GM19193 (cell line): Measurements from ENCODE around the gene APOL6.

ENCODE experiments used
- POLR2A ChIP-seq: IDR thresholded peaks from 4 replicates; pipeline ENCODE4 v1.6.1; 2011; ENCODE audit not compliant: insufficient read depth, insufficient read length; ENCODE audit errors: extremely low read depth

APOL6 gene

GRCh38 chr22:35645646-35646045, 2.6 kb upstream of the APOL6 start:
- TF ChIP-seq POLR2A = no peak

DNA sequence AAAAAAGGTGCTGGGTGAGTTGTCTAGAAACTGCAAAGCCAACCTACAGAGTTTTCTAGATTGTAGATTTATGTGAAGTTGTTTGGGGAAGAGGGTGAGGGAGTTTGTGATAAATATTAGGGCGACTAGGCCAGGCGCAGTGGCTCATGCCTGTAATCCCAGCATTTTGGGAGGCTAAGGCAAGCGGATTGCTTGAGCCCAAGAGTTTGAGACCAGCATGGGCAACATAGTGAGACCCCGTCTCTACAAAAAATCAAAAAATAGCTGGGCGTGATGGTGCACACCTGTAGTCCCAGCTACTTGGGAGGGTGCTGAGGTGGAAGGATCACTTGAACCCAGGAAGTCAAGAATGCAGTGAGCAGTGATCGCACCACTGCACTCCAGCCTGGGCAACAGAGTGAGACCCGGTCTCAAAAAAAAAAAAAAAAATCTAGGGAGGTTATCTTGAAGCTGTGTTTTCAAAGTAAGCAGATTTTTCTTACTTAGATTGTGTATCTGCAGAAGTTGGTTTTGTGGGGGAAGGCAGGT, 844 bp downstream of the APOL6 start:
- no peak for TF ChIP-seq POLR2A

GRCh38 chr22:35649636-35650250, 1.5 kb downstream of the APOL6 start:
- TF ChIP-seq POLR2A = no peak

- TF ChIP-seq POLR2A = no peak
Measured at GRCh38 chr22:35651085-35651484, 2.8 kb downstream of the APOL6 start.

- TF ChIP-seq POLR2A = no peak
Measured at GRCh38 chr22:35653824-35654223, 5.6 kb downstream of the APOL6 start.

DNA sequence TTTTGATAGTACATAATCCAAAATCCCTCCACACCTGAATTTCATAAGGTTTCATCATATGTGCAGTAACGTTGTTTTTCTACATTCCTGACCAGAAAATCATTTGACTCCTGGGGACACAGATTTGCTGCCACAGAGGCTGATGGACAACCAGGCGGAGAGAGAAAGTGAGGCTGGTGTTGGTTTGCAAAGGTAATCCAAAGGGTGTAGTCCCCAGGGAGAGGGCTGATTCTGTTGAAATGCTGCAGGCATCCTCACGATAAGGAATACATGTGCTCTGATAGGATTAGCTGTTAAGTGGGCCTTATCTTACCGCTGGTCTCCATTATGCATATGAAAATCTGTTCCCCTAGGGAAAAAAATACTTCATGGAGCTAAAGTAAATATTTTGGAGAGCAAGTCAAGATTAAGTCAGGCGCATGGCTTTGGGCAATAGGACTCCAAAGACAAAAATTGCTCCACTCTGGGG, 8.1 kb downstream of the APOL6 start:
- no peak for TF ChIP-seq POLR2A

DNA sequence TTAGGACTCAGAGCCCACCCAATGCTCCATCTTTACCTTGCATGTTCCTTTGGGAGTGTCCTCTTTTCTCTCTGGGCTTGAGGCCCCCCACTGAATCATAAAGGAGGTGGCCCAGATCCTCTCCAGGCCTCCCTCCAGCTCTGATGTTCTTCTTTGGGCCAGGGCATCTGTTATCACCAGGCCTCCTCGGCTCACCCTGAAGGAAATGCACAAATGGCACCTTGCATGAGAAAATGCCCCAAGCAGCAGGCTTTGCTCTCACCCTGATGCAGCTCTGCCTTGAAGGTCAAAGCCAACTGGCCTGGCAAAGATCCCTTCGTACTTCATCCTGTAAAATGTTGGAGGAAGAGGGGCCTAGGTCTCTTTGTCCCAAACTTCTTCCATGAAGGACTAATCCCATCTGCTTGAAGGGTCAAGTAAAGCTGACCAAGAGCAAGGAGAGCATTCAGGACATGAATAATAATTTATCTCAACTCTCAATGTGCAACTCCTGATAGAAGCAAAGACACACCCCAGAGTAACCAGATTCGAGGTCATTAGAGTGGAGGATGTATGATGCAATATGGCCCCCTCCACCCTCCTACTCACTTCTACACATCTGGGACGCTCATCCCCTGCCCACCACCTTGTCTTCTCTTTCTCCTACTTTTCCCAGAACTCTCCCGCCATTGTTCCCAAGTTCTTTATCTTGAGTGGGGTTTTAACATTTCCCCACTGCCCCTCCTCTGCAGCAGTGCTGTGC, 9.5 kb downstream of the APOL6 start:
- no peak for TF ChIP-seq POLR2A

DNA sequence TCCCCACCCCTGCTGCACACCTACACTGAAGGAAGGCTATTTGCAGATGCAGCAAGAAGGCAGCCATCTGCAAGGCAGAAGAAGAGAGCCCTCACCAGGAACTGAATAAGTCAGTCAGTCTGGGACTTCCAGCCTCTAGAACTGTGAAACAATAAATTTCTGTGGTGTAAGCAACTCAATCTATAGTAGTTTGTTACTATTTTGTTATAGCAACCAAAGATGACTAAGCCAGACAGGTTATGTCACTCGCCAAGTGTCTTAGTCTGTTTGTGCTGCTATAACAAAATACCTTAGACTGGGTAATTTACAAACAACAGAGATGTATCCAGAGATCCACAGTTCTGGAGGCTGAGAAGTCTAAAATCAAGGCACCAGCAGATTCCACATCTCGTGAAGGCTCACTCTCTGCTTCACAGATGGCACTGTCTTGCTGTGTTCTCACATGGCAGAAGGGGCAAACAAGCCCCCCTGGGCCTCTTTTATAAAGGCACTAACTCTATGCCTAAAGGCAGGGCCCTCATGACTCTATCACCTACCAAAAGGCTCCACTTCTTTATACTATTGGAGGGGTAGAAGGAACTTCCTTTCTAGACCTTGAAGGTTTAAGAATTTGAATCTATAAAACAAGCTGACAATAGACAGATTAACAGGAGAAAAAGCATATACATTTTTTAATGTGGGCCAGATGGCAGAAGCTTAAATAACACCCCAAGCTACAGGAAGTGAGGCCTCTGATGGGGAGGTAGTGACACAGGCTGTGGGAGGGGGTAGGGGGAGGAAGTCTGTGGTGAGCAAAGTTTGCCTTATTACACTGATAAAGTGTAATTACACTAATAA, 12.3 kb downstream of the APOL6 start:
- no peak for TF ChIP-seq POLR2A

DNA sequence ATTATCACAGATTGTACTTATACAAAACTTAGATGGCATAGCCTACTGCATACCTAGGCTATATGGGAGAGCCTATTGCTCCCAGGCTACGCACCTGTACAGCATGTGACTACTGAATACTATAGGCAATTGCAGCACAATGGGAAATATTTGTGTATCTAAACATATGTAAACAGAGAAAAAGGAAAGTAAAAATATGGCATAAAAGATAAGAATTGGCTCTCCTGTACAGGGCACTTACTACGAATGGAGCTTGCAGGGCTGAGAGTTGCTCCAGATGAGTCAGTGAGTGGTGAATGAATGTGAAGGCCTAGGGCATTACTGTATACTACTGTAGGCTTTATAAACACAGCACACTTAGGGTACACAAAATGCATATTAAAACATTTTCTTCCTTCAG, 13.2 kb downstream of the APOL6 start:
- TF ChIP-seq POLR2A = no peak

- no peak for TF ChIP-seq POLR2A
Measured at GRCh38 chr22:35662914-35663313, 14.7 kb downstream of the APOL6 start.

DNA sequence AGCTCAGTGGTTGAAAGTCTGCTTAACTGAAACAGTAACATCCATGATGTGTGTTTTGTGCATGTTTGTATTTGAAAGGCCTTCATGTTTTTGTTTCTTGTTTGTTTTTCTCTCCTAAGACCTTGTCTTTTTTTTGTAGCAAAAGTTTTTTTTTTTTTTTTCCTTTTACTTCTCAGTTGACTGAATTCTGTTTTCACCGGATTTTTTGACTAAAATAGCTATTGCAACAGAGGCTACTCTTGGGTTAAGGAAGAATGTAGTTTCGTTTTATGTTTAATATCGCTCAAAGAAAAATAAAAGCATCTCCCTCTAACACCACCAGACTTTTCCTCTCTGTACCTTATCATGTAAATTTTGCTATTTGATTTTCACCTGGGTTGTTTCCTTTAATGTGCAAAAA, 15.1 kb downstream of the APOL6 start:
- TF ChIP-seq POLR2A = no peak

- TF ChIP-seq POLR2A = no peak
Measured at GRCh38 chr22:35664955-35665587, 16.8 kb downstream of the APOL6 start.

DNA sequence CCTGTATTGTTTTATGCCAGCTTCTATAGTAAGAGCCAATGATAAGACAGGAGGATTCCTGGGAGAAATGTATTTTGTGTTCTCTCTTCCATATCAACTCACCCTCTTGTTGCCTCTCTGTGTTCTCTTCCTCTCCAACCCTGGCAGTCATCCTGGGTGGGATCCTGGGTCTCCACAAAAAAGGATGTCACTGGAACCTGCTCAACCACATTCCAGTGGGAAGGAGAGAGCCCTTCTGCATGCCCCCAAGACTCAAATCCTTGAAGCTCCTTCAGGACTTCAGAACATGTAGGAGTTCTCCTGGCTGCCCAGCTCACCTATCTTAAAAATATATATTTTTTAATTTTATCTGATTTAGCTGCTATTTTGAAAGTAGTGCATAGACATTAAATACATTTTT, 26.1 kb downstream of the APOL6 start:
- no peak for TF ChIP-seq POLR2A

DNA sequence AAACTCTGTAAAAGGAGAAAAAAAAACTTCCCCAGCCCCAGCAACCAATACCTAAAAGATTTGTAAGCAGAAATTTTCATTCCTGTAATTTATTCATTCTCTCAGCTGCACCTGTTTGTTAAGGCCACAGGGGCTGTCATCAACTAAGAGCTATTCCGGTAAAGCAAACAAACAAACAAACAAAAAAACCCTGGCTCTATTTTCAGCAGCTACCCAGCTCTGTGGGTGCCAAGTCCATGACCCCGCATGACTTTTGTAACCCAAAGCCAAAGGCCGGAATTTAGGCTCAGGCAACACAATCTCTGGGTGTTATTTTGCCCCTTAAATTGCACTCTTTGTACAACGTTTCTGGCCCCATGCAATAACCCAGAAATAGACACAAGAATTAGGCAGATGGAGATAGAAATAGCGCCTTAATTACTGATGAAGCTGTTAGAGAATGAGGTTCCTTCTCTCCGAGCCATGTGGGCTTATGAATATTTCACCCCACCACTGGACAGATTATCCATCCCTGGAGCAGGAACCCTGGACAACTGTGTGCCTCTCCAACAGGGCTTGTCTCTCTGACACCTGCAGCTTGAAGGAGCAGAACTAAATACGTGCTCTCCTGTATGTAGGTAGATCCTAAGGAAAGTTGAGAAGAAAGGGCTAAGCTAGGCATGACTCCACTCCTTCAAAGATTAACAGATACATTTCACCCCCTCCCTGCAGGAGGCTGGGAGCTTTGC, 29.4 kb downstream of the APOL6 start:
- no peak for TF ChIP-seq POLR2A
